T-helper 1 cell treated with Interleukin-12 subunit alpha and Interleukin-12 subunit beta and Interleukin-4 antibody, amounts not matched to agents 30 ng/mL and 1 ng/mL, for 36 hours (primary cell): Measurements from ENCODE around the gene MTAP. TPM values are rescaled to one million over a fixed set of nuclear protein-coding genes. Genes with fewer than 3 reads are reported as not detected.

Source experiments
- total RNA-seq: library from RNA; stranded (reverse); gene quantifications from 2 replicates; pipeline ENCODE4 v1.2.3, GENCODE V29; 2022

Gene MTAP
- total RNA-seq, 1 donor from 2014 or later, result 47.4 TPM

Other genes starting within 250 kb of the MTAP start
- gene CDKN2A, start 191.8 kb downstream of the MTAP start, total RNA-seq, result 22.9 and 23.3 TPM in 2 replicates
- gene CDKN2B-AS1, start 192.2 kb downstream of the MTAP start, total RNA-seq, result 4.8 and 6.5 TPM in 2 replicates
- 9.2 and 9.4 TPM in 2 replicates for gene CDKN2B, start 206.7 kb downstream of the MTAP start, total RNA-seq